HepG2 (cell line): Measurements from ENCODE around the gene FHIP2A. TPM values are rescaled to one million over a fixed set of nuclear protein-coding genes. Genes with fewer than 3 reads are reported as not detected.

Experiments
- ATAC-seq: fragments of 200-7000 bp; cut with Tn5 transposase; 3 replicates; pipeline ENCODE4 v1.9.1; 2020; ENCODE audit warnings: mild to moderate bottlenecking, moderate library complexity
- BruUV-seq: library from RNA; stranded (reverse); fragments of 400-500 nt; replicated peaks from 2 replicates; lab custom pipeline; 2021; lab: Mats Ljungman, UMichigan
- CTCF ChIA-PET: fragments of 300-600 bp; formaldehyde crosslinking; extraction: SDS; loops from one replicate; lab custom pipeline; 2021; ENCODE audit warnings: low total read pairs, inconsistent platforms, low intra/inter-chr PET ratio; lab: Yijun Ruan, JAX
- POLR2A ChIA-PET: fragments of 350-600 bp; sonication (Branson Sonifier 250); formaldehyde crosslinking; loops from one replicate; lab custom pipeline; 2020; ENCODE audit warnings: antibody characterized with exemption, inconsistent platforms; lab: Yijun Ruan, JAX
- DNase-seq: peaks from one replicate; pipeline ENCODE4 v3.0.0-alpha.2; 2015; ENCODE audit warnings: low spot score
- FAIRE-seq: peaks from 3 replicates; lab custom pipeline; 2011; peaks lifted over from hg19 to GRCh38; lab: Jason Lieb, UNC
- H2AFZ ChIP-seq: one replicate; pipeline ENCODE4 v1.6.1; 2011; ENCODE audit warnings: low read length, inconsistent platforms
- H3K27ac ChIP-seq: fragments of 300-600 bp; 3 replicates; pipeline ENCODE4 v1.8.0; 2011; ENCODE audit warnings: mixed run types, mild to moderate bottlenecking, mixed read lengths, low read length, inconsistent platforms; ENCODE audit not compliant: insufficient read depth; ENCODE audit errors: extremely low read length
- H3K27me3 ChIP-seq, 2 experiments: fragments of 200-600 bp in 1 of 2; 2 replicates in 1 of 2; 3 replicates in 1 of 2; pipeline versions ENCODE4 v1.6.0 to v1.8.0; 2011; ENCODE audit warnings: low read length in 2 of 2, mild to moderate bottlenecking in 2 of 2, moderate library complexity in 2 of 2, inconsistent platforms in 1 of 2; ENCODE audit not compliant: insufficient read depth in 2 of 2, control insufficient read depth in 1 of 2
- H3K36me3 ChIP-seq, 2 experiments: fragments of 200-600 bp in 1 of 2; replicated peaks in 1 of 2; 2 replicates in 1 of 2; 3 replicates in 1 of 2; pipeline versions ENCODE4 v1.5.1 to v1.8.0; 2011; ENCODE audit warnings: low read length in 2 of 2, inconsistent platforms in 1 of 2; ENCODE audit not compliant: insufficient read depth in 2 of 2, control insufficient read depth in 1 of 2
- H3K4me1 ChIP-seq: 2 replicates; pipeline ENCODE4 v1.5.1; 2012; ENCODE audit warnings: low read length, inconsistent platforms; ENCODE audit not compliant: insufficient read depth
- H3K4me2 ChIP-seq: 2 replicates; pipeline ENCODE4 v1.6.0; 2011; ENCODE audit warnings: low read depth, low read length, inconsistent platforms
- H3K4me3 ChIP-seq, 3 experiments: fragments of 200-600 bp in 1 of 3; sonication (generic), shearing (Covaris generic) in 1 of 3; replicated peaks in 1 of 3; 2 replicates each; pipeline ENCODE4 v1.5.1; 2011 to 2016; ENCODE audit warnings: low read length in 3 of 3, inconsistent platforms in 2 of 3, low read depth in 2 of 3, mild to moderate bottlenecking in 2 of 3, control low read depth in 1 of 3, mixed read lengths in 1 of 3; ENCODE audit not compliant: insufficient read depth in 1 of 3
- H3K79me2 ChIP-seq: one replicate; pipeline ENCODE4 v1.6.1; 2011; ENCODE audit warnings: low read length, inconsistent platforms; ENCODE audit not compliant: insufficient read depth
- H3K9ac ChIP-seq: 2 replicates; pipeline ENCODE4 v1.6.0; 2011; ENCODE audit warnings: mild to moderate bottlenecking, low read depth, low read length, inconsistent platforms; ENCODE audit not compliant: insufficient read depth
- H3K9me3 ChIP-seq: 2 replicates; pipeline ENCODE4 v1.5.1; 2012; ENCODE audit warnings: mild to moderate bottlenecking, low read length
- H4K20me1 ChIP-seq: 2 replicates; pipeline ENCODE4 v1.6.0; 2011; ENCODE audit warnings: inconsistent platforms, mild to moderate bottlenecking, low read length, moderate library complexity; ENCODE audit not compliant: insufficient read depth
- CHD2 ChIP-seq: IDR thresholded peaks from 2 replicates; pipeline ENCODE4 v1.6.1; 2011; ENCODE audit warnings: low read depth, low read length, improper control_type of control experiment
- HNRNPK ChIP-seq: fragments of 200-400 bp; formaldehyde crosslinking; IDR thresholded peaks from 2 replicates; pipeline ENCODE4 v1.6.1; 2018; ENCODE audit warnings: low read length, low read depth, moderate library complexity, mild to moderate bottlenecking; ENCODE audit not compliant: poor library complexity, severe bottlenecking
- SIX1 ChIP-seq: sonication (generic); formaldehyde crosslinking; IDR thresholded peaks from 2 replicates; pipeline ENCODE4 v1.4.0; 2020; ENCODE audit warnings: missing genetic modification reagents, borderline replicate concordance
- SNRNP70 ChIP-seq: fragments of 200-400 bp; formaldehyde crosslinking; IDR thresholded peaks from 2 replicates; pipeline ENCODE4 v1.6.1; 2017; ENCODE audit warnings: mild to moderate bottlenecking, low read depth, low read length, moderate library complexity
- TOPORS ChIP-seq: sonication (generic); formaldehyde crosslinking; IDR thresholded peaks from 2 replicates; pipeline ENCODE4 v1.8.0; 2023; ENCODE audit warnings: mild to moderate bottlenecking, missing genetic modification reagents
- ZNF282 ChIP-seq: fragments of 450-650 bp; IDR thresholded peaks from 2 replicates; pipeline ENCODE4 v1.6.1; 2018; ENCODE audit not compliant: partially characterized antibody
- ZNF510 ChIP-seq: sonication (generic); formaldehyde crosslinking; IDR thresholded peaks from 2 replicates; pipeline ENCODE4 v1.4.0; 2020; ENCODE audit warnings: low read depth, mild to moderate bottlenecking, missing genetic modification reagents
- ZNF598 ChIP-seq: sonication (generic); formaldehyde crosslinking; IDR thresholded peaks from 2 replicates; pipeline ENCODE4 v1.5.1; 2020; ENCODE audit warnings: mild to moderate bottlenecking, missing genetic modification reagents, borderline replicate concordance
- WGBS: methylation state at CpG from one replicate; pipeline ENCODE4 v1.1.6; 2017; ENCODE audit warnings: low lambda C conversion rate; 5-methylcytosine and 5-hydroxymethylcytosine counted together
- in situ Hi-C: cut with HindIII; loops from 2 replicates; pipeline ENCODE4 v1.10.0; 2017; ENCODE audit warnings: low pct_unique_long_range_greater_than_20kb; ENCODE audit not compliant: extremely low pct_ligation_motif_present
- intact Hi-C: fragments of 100-400 bp; cut with micrococcal nuclease; formaldehyde crosslinking; loops from one replicate; pipeline ENCODE4 v1.10.0; 2022; ENCODE audit not compliant: unreplicated experiment
- polyA plus RNA-seq, 8 experiments: library from polyadenylated mRNA; depleted of rRNA in 3 of 8; stranded (reverse) in 7 of 8; unstranded in 1 of 8; fragments of >200 nt; fragmentation: Illumina TruSeq in 4 of 8; extraction: Trizol in 4 of 8; gene quantifications; 2 replicates each; pipeline versions ENCODE4 v1.2.1 to v1.2.3, GENCODE V29; 2011 to 2016; ENCODE audit warnings: low read depth in 4 of 8, missing spikeins in 1 of 8, mixed read lengths in 1 of 8; ENCODE audit not compliant: insufficient read depth in 1 of 8
- total RNA-seq, 5 experiments: library from RNA; depleted of rRNA; stranded (reverse); fragments of >200 nt; fragmentation: Illumina TruSeq; extraction: Trizol; gene quantifications; 2 replicates each; pipeline ENCODE4 v1.2.3, GENCODE V29; 2016; ENCODE audit warnings: low read depth in 1 of 5
- TF ChIP-seq, protein P1 (sequence below): sonication (generic); formaldehyde crosslinking; IDR thresholded peaks from 2 replicates; pipeline ENCODE4 v1.4.0; 2020; ENCODE audit warnings: missing genetic modification reagents
- TF ChIP-seq, protein P2 (sequence below): sonication (generic); formaldehyde crosslinking; IDR thresholded peaks from 2 replicates; pipeline ENCODE4 v1.4.0; 2020; ENCODE audit warnings: missing genetic modification reagents, borderline replicate concordance
- TF ChIP-seq, protein P3 (sequence below): sonication (generic); formaldehyde crosslinking; IDR thresholded peaks from 2 replicates; pipeline ENCODE4 v1.4.0; 2020; ENCODE audit warnings: missing genetic modification reagents, mild to moderate bottlenecking, borderline replicate concordance
- TF ChIP-seq, protein P4 (sequence below): sonication (generic); formaldehyde crosslinking; conservative IDR thresholded peaks from 2 replicates; pipeline ENCODE4 v1.4.0; 2020; ENCODE audit warnings: missing genetic modification reagents

Gene FHIP2A
- total and polyA plus RNA-seq, 2 of the 13 experiments (the other 11 are each of a cell fraction or from before 2014, with no cell fraction given): 6.5 to 8.3 TPM

DNA sequence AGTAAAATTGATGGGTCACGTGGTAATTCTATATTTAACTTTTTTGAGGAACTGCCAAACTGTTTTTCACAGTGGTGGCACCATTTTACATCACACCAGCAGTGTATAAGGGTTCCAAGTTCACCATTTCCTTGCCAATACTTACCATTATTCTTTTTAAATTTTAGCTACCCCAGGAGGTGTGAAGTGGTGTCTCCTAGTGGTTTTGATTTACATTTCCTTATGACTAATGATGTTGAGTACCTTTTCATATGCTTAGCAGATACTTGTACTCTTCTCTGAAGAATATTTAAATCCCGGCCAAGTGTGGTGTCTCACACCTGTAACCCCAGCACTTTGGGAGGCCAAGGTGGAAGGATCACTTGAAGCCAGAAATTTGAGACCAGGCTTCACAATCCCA is 28.5 kb downstream of the FHIP2A start:
- H3K36me3 ChIP-seq: peaks cover 6 to 47% of the 10 kb centered on the region in 2 experiments; a peak in 4 of 5 replicates
- POLR2A ChIA-PET: no interaction called here
- CTCF ChIA-PET: no interaction called here
- H3K4me1 ChIP-seq: 0 out of 2 replicates have a peak, but pooled peaks cover 8% of the 10 kb centered on the region
- no peak overlapping the region for H3K9ac ChIP-seq
- ATAC-seq: no peak
- intact Hi-C loops: no loop called here
- H4K20me1 ChIP-seq: no peaks in the 10 kb centered on the region
- H3K9me3 ChIP-seq: no peaks in the 10 kb centered on the region
- no peak for FAIRE-seq
- H3K4me2 ChIP-seq: no peak overlapping the region
- H3K4me3 ChIP-seq: no peak overlapping the region
- BruUV-seq: no TSS peak
- no peak overlapping the region for H2AFZ ChIP-seq
- WGBS: 82% methylated on average over 2 of the region's 2 CpGs
- in situ Hi-C loops: no loop called here
- no peaks in the 10 kb centered on the region for H3K27me3 ChIP-seq
- H3K79me2 ChIP-seq: no peaks in the 10 kb centered on the region
- DNase-seq: no peak
- no peak overlapping the region for H3K27ac ChIP-seq
- TF ChIP-seq TOPORS (CRISPR knock-in tag) (no peak), SNRNP70 (no peak), SIX1 (CRISPR knock-in tag) (no peak), CHD2 (no peak), ZNF282 (no peak), ZNF510 (CRISPR knock-in tag) (no peak), ZNF598 (CRISPR knock-in tag) (no peak), HNRNPK (no peak)
- TF ChIP-seq, protein P1, sequence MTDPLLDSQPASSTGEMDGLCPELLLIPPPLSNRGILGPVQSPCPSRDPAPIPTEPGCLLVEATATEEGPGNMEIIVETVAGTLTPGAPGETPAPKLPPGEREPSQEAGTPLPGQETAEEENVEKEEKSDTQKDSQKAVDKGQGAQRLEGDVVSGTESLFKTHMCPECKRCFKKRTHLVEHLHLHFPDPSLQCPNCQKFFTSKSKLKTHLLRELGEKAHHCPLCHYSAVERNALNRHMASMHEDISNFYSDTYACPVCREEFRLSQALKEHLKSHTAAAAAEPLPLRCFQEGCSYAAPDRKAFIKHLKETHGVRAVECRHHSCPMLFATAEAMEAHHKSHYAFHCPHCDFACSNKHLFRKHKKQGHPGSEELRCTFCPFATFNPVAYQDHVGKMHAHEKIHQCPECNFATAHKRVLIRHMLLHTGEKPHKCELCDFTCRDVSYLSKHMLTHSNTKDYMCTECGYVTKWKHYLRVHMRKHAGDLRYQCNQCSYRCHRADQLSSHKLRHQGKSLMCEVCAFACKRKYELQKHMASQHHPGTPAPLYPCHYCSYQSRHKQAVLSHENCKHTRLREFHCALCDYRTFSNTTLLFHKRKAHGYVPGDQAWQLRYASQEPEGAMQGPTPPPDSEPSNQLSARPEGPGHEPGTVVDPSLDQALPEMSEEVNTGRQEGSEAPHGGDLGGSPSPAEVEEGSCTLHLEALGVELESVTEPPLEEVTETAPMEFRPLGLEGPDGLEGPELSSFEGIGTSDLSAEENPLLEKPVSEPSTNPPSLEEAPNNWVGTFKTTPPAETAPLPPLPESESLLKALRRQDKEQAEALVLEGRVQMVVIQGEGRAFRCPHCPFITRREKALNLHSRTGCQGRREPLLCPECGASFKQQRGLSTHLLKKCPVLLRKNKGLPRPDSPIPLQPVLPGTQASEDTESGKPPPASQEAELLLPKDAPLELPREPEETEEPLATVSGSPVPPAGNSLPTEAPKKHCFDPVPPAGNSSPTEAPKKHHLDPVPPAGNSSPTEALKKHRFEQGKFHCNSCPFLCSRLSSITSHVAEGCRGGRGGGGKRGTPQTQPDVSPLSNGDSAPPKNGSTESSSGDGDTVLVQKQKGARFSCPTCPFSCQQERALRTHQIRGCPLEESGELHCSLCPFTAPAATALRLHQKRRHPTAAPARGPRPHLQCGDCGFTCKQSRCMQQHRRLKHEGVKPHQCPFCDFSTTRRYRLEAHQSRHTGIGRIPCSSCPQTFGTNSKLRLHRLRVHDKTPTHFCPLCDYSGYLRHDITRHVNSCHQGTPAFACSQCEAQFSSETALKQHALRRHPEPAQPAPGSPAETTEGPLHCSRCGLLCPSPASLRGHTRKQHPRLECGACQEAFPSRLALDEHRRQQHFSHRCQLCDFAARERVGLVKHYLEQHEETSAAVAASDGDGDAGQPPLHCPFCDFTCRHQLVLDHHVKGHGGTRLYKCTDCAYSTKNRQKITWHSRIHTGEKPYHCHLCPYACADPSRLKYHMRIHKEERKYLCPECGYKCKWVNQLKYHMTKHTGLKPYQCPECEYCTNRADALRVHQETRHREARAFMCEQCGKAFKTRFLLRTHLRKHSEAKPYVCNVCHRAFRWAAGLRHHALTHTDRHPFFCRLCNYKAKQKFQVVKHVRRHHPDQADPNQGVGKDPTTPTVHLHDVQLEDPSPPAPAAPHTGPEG (CRISPR knock-in tag): no peak
- TF ChIP-seq, protein P2, sequence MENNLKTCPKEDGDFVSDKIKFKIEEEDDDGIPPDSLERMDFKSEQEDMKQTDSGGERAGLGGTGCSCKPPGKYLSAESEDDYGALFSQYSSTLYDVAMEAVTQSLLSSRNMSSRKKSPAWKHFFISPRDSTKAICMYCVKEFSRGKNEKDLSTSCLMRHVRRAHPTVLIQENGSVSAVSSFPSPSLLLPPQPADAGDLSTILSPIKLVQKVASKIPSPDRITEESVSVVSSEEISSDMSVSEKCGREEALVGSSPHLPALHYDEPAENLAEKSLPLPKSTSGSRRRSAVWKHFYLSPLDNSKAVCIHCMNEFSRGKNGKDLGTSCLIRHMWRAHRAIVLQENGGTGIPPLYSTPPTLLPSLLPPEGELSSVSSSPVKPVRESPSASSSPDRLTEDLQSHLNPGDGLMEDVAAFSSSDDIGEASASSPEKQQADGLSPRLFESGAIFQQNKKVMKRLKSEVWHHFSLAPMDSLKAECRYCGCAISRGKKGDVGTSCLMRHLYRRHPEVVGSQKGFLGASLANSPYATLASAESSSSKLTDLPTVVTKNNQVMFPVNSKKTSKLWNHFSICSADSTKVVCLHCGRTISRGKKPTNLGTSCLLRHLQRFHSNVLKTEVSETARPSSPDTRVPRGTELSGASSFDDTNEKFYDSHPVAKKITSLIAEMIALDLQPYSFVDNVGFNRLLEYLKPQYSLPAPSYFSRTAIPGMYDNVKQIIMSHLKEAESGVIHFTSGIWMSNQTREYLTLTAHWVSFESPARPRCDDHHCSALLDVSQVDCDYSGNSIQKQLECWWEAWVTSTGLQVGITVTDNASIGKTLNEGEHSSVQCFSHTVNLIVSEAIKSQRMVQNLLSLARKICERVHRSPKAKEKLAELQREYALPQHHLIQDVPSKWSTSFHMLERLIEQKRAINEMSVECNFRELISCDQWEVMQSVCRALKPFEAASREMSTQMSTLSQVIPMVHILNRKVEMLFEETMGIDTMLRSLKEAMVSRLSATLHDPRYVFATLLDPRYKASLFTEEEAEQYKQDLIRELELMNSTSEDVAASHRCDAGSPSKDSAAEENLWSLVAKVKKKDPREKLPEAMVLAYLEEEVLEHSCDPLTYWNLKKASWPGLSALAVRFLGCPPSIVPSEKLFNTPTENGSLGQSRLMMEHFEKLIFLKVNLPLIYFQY (CRISPR knock-in tag): no peak
- TF ChIP-seq, protein P3, sequence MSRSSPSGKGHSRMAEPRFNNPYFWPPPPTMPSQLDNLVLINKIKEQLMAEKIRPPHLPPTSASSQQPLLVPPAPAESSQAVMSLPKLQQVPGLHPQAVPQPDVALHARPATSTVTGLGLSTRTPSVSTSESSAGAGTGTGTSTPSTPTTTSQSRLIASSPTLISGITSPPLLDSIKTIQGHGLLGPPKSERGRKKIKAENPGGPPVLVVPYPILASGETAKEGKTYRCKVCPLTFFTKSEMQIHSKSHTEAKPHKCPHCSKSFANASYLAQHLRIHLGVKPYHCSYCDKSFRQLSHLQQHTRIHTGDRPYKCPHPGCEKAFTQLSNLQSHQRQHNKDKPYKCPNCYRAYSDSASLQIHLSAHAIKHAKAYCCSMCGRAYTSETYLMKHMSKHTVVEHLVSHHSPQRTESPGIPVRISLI (CRISPR knock-in tag): no peak
- TF ChIP-seq, protein P4, sequence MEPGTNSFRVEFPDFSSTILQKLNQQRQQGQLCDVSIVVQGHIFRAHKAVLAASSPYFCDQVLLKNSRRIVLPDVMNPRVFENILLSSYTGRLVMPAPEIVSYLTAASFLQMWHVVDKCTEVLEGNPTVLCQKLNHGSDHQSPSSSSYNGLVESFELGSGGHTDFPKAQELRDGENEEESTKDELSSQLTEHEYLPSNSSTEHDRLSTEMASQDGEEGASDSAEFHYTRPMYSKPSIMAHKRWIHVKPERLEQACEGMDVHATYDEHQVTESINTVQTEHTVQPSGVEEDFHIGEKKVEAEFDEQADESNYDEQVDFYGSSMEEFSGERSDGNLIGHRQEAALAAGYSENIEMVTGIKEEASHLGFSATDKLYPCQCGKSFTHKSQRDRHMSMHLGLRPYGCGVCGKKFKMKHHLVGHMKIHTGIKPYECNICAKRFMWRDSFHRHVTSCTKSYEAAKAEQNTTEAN (CRISPR knock-in tag): no peak
